Measurements from ENCODE around the gene CPVL. TPM values are rescaled to one million over a fixed set of nuclear protein-coding genes. Genes with fewer than 3 reads are reported as not detected.

CPVL gene
- total and polyA plus RNA-seq, 2 experiments from 2014 or later = 31.9 to 37.8 TPM

DNA sequence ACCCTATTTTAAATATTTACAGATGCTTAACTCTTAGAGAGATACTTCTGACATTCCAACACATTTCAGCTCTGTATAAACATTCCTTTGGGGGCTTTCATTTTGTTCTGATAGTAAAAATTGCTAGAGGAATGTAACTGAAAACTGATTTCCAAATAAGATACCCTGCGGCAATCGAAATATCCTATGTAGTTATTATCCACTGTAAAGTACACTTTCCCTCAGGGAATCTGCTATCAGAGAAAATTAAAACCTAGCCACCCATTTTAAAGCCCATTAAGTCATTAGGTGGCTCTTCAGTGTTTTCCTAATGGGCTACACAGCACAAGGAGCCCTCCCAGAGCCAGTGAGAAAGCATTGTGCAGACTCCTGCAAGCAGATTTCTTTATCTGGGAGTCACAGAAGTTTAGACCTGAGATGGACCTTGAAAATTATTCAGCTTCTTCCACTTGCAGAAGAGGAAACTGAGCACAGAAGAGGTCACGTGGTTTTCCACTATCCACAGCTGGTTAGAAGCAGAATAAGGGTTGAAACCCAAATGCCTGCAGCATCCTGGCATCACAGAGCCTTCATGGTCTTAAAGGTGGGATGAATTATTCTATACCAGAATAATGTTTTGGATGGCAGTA, 12.6 kb upstream of the CPVL start:
- Histone ChIP-seq H3F3A (replicated peaks; ENCODE audit: low read depth) (no peaks in the 10 kb centered on the region), H3K4me1 (ENCODE audit: insufficient read depth) (peaks cover 17% of the 10 kb centered on the region), H3K9me2 (ENCODE audit: insufficient read depth) (no peaks in the 10 kb centered on the region), H3K4me2 (no peak overlapping the region), H3K36me3 (ENCODE audit: insufficient read depth) (no peaks in the 10 kb centered on the region), H3K27me3 (ENCODE audit: insufficient read depth) (no peaks in the 10 kb centered on the region), H3K79me2 (replicated peaks; ENCODE audit: insufficient read depth) (no peaks in the 10 kb centered on the region), H2AFZ (no peak overlapping the region), H3K4me3 (no peak overlapping the region), H3K27ac (ENCODE audit: low read depth) (no peak overlapping the region), H4K20me1 (replicated peaks; ENCODE audit: insufficient read depth) (no peaks in the 10 kb centered on the region)
- Mint-ChIP-seq H3K27ac (no peak overlapping the region), H3K27me3 (ENCODE audit: insufficient read depth, low read depth, poor library complexity) (peaks cover 6% of the 10 kb centered on the region), H3K4me3 (no peak overlapping the region), H3K4me1 (peaks cover 20% of the 10 kb centered on the region), H3K9me3 (peaks cover 8% of the 10 kb centered on the region; the same call in 2 of the 3 replicates), H3K36me3 (ENCODE audit: low read depth) (peaks cover 20% of the 10 kb centered on the region)
- ATAC-seq = no peak
- DNase-seq (ENCODE audit: low spot score) = no peak
- TF ChIP-seq ZNF331 (CRISPR knock-in tag; IDR thresholded peaks at IDR 0.05; ENCODE audit: low read depth) = no peak
- no peak for TF ChIP-seq NANOG (IDR thresholded peaks at IDR 0.05; ENCODE audit: borderline replicate concordance)
- TF ChIP-seq ZNF114 (CRISPR knock-in tag; IDR thresholded peaks at IDR 0.05) = no peak
- TF ChIP-seq, protein P1, sequence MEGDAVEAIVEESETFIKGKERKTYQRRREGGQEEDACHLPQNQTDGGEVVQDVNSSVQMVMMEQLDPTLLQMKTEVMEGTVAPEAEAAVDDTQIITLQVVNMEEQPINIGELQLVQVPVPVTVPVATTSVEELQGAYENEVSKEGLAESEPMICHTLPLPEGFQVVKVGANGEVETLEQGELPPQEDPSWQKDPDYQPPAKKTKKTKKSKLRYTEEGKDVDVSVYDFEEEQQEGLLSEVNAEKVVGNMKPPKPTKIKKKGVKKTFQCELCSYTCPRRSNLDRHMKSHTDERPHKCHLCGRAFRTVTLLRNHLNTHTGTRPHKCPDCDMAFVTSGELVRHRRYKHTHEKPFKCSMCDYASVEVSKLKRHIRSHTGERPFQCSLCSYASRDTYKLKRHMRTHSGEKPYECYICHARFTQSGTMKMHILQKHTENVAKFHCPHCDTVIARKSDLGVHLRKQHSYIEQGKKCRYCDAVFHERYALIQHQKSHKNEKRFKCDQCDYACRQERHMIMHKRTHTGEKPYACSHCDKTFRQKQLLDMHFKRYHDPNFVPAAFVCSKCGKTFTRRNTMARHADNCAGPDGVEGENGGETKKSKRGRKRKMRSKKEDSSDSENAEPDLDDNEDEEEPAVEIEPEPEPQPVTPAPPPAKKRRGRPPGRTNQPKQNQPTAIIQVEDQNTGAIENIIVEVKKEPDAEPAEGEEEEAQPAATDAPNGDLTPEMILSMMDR (conservative IDR thresholded peaks at IDR 0.05; ENCODE audit: low read depth in 2 of 2) = no peak
- no peak for TF ChIP-seq EZH2 (IDR thresholded peaks at IDR 0.05; ENCODE audit: low read depth, unreplicated experiment)
- no peak for TF ChIP-seq CREB1 (CRISPR knock-in tag; IDR thresholded peaks at IDR 0.05; ENCODE audit: low read depth)
- TF ChIP-seq, protein P2, sequence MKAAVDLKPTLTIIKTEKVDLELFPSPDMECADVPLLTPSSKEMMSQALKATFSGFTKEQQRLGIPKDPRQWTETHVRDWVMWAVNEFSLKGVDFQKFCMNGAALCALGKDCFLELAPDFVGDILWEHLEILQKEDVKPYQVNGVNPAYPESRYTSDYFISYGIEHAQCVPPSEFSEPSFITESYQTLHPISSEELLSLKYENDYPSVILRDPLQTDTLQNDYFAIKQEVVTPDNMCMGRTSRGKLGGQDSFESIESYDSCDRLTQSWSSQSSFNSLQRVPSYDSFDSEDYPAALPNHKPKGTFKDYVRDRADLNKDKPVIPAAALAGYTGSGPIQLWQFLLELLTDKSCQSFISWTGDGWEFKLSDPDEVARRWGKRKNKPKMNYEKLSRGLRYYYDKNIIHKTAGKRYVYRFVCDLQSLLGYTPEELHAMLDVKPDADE (IDR thresholded peaks at IDR 0.05) = no peak
- TF ChIP-seq, protein P3, sequence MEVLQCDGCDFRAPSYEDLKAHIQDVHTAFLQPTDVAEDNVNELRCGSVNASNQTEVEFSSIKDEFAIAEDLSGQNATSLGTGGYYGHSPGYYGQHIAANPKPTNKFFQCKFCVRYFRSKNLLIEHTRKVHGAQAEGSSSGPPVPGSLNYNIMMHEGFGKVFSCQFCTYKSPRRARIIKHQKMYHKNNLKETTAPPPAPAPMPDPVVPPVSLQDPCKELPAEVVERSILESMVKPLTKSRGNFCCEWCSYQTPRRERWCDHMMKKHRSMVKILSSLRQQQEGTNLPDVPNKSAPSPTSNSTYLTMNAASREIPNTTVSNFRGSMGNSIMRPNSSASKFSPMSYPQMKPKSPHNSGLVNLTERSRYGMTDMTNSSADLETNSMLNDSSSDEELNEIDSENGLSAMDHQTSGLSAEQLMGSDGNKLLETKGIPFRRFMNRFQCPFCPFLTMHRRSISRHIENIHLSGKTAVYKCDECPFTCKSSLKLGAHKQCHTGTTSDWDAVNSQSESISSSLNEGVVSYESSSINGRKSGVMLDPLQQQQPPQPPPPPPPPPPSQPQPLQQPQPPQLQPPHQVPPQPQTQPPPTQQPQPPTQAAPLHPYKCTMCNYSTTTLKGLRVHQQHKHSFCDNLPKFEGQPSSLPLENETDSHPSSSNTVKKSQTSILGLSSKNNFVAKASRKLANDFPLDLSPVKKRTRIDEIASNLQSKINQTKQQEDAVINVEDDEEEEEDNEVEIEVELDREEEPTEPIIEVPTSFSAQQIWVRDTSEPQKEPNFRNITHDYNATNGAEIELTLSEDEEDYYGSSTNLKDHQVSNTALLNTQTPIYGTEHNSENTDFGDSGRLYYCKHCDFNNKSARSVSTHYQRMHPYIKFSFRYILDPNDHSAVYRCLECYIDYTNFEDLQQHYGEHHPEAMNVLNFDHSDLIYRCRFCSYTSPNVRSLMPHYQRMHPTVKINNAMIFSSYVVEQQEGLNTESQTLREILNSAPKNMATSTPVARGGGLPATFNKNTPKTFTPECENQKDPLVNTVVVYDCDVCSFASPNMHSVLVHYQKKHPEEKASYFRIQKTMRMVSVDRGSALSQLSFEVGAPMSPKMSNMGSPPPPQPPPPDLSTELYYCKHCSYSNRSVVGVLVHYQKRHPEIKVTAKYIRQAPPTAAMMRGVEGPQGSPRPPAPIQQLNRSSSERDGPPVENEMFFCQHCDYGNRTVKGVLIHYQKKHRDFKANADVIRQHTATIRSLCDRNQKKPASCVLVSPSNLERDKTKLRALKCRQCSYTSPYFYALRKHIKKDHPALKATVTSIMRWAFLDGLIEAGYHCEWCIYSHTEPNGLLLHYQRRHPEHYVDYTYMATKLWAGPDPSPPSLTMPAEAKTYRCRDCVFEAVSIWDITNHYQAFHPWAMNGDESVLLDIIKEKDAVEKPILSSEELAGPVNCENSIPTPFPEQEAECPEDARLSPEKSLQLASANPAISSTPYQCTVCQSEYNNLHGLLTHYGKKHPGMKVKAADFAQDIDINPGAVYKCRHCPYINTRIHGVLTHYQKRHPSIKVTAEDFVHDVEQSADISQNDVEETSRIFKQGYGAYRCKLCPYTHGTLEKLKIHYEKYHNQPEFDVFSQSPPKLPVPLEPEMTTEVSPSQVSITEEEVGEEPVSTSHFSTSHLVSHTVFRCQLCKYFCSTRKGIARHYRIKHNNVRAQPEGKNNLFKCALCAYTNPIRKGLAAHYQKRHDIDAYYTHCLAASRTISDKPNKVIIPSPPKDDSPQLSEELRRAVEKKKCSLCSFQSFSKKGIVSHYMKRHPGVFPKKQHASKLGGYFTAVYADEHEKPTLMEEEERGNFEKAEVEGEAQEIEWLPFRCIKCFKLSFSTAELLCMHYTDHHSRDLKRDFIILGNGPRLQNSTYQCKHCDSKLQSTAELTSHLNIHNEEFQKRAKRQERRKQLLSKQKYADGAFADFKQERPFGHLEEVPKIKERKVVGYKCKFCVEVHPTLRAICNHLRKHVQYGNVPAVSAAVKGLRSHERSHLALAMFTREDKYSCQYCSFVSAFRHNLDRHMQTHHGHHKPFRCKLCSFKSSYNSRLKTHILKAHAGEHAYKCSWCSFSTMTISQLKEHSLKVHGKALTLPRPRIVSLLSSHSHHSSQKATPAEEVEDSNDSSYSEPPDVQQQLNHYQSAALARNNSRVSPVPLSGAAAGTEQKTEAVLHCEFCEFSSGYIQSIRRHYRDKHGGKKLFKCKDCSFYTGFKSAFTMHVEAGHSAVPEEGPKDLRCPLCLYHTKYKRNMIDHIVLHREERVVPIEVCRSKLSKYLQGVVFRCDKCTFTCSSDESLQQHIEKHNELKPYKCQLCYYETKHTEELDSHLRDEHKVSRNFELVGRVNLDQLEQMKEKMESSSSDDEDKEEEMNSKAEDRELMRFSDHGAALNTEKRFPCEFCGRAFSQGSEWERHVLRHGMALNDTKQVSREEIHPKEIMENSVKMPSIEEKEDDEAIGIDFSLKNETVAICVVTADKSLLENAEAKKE (CRISPR knock-in tag; IDR thresholded peaks at IDR 0.05) = no peak
- TF ChIP-seq JUNB (IDR thresholded peaks at IDR 0.05; ENCODE audit: unreplicated experiment) = no peak
- TF ChIP-seq, protein P4, sequence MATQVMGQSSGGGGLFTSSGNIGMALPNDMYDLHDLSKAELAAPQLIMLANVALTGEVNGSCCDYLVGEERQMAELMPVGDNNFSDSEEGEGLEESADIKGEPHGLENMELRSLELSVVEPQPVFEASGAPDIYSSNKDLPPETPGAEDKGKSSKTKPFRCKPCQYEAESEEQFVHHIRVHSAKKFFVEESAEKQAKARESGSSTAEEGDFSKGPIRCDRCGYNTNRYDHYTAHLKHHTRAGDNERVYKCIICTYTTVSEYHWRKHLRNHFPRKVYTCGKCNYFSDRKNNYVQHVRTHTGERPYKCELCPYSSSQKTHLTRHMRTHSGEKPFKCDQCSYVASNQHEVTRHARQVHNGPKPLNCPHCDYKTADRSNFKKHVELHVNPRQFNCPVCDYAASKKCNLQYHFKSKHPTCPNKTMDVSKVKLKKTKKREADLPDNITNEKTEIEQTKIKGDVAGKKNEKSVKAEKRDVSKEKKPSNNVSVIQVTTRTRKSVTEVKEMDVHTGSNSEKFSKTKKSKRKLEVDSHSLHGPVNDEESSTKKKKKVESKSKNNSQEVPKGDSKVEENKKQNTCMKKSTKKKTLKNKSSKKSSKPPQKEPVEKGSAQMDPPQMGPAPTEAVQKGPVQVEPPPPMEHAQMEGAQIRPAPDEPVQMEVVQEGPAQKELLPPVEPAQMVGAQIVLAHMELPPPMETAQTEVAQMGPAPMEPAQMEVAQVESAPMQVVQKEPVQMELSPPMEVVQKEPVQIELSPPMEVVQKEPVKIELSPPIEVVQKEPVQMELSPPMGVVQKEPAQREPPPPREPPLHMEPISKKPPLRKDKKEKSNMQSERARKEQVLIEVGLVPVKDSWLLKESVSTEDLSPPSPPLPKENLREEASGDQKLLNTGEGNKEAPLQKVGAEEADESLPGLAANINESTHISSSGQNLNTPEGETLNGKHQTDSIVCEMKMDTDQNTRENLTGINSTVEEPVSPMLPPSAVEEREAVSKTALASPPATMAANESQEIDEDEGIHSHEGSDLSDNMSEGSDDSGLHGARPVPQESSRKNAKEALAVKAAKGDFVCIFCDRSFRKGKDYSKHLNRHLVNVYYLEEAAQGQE (IDR thresholded peaks at IDR 0.05; ENCODE audit: unreplicated experiment) = no peak
- TF ChIP-seq STAT1 (IDR thresholded peaks at IDR 0.05; ENCODE audit: unreplicated experiment) = no peak
- TF ChIP-seq POLR2AphosphoS5 (IDR thresholded peaks at IDR 0.05; ENCODE audit: low read depth) = no peak
- no peak for TF ChIP-seq EZH2phosphoT487 (IDR thresholded peaks at IDR 0.05; ENCODE audit: unreplicated experiment)
